AG20443 (cell line): Measurements from ENCODE around the gene ENTREP3.
"Not testable (repeated sequence)": the region's sequence is repeated elsewhere in the genome, so short reads cannot be mapped to it uniquely, and the experiment has no call there.

ENCODE experiments used
- DNase-seq: peaks from one replicate; pipeline ENCODE4 v3.0.0; 2012; ENCODE audit warnings: low spot score, mixed read lengths

Gene ENTREP3, protein sequence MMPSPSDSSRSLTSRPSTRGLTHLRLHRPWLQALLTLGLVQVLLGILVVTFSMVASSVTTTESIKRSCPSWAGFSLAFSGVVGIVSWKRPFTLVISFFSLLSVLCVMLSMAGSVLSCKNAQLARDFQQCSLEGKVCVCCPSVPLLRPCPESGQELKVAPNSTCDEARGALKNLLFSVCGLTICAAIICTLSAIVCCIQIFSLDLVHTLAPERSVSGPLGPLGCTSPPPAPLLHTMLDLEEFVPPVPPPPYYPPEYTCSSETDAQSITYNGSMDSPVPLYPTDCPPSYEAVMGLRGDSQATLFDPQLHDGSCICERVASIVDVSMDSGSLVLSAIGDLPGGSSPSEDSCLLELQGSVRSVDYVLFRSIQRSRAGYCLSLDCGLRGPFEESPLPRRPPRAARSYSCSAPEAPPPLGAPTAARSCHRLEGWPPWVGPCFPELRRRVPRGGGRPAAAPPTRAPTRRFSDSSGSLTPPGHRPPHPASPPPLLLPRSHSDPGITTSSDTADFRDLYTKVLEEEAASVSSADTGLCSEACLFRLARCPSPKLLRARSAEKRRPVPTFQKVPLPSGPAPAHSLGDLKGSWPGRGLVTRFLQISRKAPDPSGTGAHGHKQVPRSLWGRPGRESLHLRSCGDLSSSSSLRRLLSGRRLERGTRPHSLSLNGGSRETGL

DNA sequence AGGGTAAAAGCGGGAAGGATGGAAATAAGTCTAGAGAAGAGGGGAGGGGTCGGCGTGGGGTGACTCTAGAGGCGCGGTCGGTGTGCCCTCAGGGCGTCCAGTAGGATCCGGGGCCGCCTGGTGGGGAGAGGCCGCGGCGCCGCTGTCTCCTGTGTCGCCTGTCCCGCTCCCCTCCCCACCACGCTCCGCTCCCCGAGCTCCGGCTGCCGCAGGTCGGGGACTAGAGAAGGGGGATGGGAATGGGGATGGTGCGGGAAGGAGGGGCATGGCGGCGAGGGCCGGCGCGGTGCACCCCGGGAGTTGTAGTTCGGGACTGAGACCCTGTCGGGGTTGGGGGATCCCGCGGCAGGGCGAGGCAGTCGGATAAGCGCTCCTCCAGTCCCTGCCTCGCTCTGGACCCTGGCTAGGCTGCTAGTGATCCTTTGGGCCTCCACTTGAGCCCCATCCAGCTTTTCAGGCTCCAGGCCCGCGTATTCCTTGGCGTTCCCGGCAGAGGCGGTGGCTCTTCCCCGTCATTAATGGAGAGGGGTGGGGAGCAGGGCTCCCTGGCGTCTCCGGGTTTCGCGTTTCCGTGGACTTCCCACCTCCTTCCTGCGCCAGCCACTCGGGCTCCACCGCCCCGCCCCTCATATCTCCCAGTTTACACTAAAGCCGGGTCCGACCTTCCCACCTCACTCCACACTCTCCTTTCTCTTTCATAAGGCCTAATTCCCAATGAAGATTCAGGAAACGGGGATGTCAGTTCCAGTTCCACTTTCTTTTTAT lies at the start of gene ENTREP3:
TSS of gene ENTREP3 (minus strand) at position 241 of the 765 bp plus-strand sequence. CDS start 606 bp downstream, outside the sequence.
- peak; percentile 92 for DNase-seq

DNA sequence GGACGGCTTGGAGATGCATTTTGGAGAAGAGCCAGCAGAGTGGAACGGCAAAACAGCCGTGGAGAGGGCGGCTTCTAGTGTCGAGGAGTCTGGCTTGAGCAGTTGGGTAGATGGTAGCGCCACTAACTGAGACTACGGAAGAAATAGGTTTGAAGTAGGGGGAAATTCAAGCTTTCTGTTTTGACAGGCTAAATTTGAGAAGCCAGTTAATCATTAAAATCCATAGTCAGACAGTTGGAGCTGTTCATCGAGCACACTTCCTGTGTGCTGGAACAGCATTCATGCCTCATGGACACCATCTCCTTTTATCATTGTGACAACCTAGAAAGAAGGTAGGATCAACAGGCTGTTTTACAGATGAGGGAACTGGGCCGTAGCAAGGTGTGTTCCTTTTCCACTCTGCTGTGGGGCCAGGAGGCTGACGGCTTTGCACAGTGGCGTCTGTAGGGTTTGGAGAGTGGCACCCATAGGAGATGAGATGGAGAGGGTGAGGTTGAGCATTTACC lies 49.3 kb upstream of the ENTREP3 start:
- no peak for DNase-seq

DNA sequence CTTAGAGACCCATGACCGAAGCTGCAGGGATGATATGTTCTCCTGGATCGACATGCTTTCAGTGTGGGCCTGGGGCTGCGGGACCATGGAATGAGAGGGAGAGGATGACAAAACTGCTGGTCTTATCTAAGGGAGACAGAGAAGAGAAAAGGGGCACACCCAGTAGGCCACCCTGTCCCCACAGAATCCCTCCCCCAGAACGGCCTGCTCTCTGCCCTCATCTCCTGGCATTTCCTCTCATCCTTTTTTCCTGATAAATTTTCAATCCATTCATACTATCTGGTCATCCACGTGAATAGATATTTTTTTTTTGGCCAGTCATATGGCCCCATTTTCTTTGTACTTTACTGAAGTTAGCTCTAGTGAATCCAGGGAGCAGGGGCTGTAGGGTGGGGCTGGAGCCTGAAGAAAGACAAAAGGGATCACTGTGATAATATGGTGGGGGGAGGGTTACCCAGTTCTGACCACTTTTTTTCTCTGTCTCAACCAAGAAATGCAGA lies 46.1 kb upstream of the ENTREP3 start, which contains the start of gene PKLR:
TSS of gene PKLR (minus strand) at position 97 of the 500 bp plus-strand sequence. CDS start at position 54, 43 bp downstream.
- DNase-seq, result no peak

DNA sequence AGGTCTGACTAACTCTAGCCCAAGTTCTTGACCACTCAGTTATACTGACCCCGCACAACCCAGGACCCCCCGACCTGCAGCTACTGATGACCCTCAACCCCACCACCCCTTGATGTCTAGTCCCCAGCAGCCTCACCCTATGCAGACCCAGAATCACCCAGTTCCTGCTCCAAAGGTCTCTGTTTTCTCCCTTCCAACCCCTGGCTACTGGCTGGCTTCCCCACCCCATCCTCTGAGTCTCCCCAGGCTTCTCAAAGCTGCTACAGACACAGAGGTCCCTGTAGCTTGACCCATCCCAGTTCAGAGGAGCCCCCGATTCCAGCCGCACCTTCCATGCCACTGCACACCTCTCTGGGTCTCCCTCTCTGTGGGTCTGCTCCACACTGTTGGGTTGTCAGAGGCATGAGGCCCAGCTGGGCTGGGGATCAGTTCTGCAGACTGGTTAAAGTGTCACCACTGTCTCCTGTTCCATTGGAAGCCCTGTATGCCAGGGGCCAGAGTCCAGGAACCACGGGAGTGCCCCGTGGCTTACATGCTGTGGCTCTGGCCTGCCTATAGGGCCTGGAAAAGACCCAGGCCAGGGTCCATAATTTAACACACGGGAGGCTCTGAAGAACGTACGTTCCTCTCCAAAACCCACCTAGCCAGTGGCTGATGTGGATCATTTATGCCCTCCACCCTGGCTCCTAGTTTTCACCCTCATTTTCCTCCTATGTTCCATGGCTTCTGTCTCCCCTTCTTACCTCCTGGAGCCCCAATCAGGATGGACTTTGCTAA lies 45.5 kb upstream of the ENTREP3 start:
- no peak for DNase-seq

DNA sequence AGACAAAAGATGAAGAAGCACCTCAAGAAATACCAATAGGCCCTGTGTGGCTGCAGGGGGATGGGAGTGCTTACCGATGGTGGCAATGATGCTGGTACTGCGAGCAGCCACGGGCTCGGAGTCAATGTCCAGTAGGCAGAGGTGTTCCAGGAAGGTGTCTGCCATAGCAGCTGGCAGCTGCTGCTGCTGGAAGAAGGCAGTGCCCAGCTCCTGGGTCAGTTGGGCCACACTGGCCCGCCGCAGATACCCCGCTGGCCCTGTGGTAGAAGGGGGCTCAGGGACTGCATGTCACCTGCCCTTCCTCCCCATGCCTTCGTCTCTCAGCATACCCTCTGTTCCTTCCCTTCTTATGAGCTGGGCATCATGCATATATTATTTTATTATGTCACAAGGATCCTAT lies 44.7 kb upstream of the ENTREP3 start:
- no peak for DNase-seq

DNA sequence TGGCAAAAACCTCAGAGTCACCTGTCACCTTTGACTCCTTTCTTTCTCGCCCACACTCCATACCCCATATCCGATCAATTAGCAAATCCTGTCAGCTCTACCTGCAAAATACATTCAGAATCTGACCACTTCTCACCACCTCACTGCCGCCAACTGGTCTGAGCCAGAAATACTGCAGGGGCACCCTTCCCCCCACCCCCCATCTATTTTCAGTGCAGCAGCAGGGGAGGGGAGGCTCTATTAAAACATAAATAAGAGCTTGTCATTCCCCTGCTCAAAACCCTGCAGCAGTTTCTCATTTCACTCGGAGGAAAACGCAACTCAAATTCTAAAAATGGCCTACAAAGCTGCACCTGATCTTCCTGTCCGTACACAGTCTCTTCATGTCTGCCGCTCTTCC lies 42.1 kb upstream of the ENTREP3 start:
- no peak for DNase-seq

DNA sequence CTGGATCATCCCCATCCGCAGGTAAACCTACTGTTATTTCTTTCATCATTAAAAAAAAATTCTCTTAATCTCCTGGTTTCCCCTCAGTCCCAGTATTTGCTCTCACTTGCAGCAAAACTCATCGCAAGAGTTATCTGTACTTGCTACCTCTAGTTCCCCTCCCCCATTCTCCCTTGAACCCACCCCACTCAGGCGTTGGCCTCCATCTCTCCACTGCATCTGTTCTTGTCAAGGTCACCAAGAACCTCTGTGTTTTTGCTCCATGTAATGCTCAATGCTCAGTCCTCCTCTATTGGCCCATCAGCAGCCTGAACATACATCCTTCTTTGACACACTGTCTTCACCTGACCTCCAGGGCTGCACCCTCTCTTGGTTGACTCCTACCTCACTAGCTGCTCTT lies 41.4 kb upstream of the ENTREP3 start:
- no peak for DNase-seq

DNA sequence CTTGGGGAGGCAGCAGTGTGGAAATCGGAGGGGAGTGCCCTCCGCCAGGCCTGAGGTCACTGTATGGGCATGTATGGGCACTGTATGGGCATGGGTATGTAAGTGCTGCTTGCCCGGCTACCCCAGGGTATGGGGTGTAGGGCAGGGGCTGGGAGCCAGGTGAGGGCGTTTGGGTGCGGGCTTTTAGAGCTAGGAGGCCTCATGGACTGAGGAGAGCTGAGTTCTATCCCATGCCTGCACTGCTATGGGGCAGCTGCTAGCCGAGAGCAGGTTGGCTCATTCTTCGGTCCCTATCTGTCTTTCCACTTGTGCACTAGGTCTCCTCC lies 40.6 kb upstream of the ENTREP3 start:
- no peak for DNase-seq

DNA sequence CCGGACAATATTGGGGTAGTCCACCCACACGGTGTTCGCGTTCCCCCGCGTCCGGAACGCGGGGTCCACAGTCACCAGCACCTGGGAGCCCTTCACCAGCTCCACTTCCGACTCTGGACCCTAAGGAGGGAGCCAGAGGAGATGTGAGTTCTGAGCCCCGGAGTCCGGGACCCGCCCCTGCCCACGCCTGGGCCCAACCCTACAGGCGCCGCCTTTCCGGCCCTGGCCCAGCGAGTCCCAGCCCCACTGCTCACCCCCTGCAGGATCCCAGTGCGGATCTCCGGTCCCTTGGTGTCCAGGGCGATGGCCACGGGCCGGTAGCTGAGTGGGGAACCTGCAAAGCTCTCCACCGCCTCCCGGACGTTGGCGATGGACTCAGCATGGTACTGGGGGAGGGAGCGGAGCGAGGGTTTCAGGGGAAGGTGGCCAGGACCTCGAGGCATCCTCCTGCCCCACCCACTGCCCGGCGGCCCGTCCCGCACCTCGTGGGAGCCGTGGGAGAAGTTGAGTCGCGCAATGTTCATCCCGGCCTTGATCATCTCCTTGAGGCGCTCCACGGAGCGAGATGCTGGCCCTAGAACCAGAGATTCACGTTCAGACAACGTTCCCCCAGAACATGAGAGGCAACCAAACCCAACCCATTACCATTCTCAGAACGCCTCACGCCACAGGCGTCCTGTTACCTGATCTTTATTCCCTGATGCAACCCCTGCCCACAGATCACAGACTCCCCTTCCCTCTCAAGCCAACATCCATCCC lies 40.1 kb upstream of the ENTREP3 start:
- DNase-seq, result peak; percentile 37

DNA sequence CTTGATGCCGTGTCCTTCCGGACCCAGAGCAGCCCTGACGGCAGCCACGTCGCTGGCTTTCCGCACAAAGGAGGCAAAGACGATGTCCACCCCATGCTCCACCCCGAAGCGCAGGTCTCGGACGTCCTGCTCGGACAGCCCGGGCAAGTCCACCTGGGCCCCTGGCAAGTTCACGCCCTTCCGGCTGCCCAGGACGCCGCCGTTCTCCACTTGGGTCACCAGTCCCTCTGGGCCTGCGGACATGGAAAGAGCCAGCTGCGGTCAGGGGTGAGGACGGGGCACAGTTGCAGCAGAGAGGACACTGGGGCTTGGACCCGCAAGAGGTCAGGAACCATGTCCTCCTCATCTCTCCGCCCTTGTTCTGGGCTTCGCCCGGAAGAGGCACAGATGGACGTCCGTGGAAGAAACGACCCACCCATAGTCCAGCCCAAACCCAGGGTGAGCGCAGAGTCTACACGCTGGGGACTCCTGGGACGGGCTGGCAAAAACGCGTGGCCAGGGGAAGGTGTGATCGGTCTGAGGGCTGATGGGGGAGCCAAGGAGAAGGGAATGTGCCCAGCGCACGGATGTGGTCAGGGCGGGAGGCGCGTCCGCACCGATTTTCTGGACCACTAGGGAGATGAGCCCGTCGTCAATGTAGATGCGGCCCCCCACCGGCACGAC lies 39.4 kb upstream of the ENTREP3 start:
- peak; percentile 25 for DNase-seq

DNA sequence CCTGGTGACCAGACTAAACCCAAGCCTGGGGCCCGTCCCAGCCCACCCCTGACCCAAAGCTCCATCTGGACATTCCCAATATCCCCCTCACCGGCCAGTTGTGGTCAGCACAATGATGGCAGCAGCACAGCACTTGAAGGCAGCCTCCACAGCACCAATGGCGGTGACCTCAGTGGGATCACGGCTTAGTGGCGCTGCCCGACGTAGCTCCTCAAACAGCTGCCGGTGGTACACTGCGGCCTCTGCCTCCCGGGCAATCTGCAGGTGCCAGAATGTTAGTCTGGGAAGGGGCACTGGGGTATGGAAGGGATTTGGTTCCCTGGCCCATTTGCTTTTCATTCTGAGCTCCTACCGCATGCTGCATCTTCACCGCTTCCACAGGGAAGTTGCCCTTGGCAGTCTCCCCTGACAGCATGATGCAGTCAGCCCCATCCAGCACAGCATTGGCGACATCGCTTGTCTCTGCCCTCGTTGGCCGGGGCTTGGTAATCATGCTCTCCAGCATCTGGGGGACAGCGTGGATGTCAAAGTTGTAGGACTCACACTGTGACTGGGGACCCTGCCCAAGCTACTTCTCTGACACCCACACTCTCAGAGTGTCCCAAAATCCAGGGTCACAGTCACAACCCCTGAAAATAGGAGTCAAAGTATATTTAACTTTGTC lies 37.9 kb upstream of the ENTREP3 start:
- no peak for DNase-seq

DNA sequence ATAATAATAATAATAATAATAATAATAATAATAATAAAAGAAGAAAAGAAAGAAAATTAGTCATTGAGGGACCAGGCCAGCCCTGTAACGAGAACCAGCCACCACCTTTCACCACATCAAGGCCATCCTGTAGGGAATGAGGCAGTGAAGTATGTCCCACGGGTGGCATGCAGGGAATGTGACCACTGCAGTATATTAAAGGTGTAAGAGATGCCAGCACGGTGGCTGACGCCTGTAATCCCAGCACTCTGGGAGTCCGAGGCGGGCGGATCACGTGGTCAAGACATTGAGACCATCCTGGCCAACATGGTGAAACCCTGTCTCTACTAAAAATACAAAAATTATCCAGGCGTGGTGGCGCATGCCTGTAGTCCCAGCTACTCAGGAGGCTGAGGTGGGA lies 35.7 kb upstream of the ENTREP3 start:
- DNase-seq, result not testable (repeated sequence)

DNA sequence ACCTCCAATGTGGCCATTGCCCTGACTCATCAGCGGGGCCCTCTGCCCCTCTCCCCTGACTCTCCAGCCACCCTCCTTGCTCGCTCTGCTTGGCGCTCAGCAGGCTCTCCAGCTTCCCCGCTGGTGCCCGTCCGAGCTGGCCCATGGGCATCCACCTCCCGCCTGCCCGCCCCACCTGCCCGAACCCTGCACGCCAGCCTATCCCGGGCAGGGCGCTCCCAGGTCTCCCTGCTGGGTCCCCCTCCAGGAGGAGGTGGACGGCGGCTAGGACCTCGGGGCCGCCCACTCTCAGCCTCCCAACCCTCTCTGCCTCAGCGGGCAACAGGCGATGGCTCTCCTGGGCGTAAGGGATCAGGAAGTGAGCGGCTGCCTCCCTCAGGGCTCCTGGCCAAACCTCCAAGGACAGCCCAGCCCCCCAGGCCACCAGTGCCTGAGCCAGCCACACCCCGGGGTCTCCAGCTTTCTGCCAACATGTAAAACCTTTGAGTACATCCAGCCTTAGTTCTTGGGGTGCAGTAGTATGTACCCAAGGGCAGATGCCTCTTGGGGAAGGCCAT lies 32.8 kb upstream of the ENTREP3 start:
- DNase-seq, result no peak

DNA sequence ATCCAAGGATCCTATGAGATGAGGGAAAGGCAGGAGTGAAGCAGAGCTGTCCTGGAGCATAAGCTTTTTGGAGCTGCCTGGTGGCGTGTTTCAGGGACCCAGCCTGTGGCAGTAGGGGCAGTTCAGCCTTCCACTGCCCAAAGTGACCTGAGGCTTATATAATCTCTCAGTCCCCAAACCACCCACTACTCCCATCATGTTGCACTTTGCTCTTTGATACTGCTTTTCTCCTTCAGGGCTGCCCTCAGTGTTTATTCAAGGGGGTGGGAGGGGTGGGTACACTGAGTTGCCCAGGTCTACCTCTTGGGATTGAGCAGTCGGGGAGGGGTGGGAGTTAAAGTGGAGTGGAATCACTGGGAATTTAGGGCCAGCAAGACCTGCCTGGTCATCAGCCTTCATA lies 31.3 kb upstream of the ENTREP3 start:
- DNase-seq, result no peak

DNA sequence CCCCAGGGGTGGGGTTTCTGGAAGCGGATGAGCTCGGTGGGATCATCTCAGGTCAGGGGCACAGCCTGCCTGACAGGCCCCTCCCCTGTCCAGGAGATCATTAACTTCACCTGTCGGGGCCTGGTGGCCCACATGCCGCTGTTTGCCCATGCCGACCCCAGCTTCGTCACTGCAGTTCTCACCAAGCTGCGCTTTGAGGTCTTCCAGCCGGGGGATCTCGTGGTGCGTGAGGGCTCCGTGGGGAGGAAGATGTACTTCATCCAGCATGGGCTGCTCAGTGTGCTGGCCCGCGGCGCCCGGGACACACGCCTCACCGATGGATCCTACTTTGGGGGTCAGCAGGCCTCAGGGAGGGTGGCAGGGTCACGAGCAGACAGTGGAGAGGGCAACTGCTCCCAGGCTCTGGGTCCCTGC lies 30.4 kb upstream of the ENTREP3 start:
- DNase-seq, result no peak

DNA sequence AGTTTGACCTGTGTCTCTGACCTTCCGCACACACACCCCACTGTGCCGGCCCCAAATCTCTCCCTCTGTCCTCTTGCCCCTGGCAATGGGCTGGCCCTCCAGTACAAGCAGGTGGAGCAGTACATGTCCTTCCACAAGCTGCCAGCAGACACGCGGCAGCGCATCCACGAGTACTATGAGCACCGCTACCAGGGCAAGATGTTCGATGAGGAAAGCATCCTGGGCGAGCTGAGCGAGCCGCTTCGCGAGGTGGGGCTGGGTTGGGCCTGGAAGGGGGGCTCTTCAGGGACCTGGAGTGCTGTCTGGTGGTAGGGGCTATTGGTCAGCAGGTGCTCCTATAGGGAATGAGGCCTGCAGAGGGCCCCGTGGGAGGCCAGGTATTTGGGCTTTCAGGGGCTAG lies 29.8 kb upstream of the ENTREP3 start:
- no peak for DNase-seq

DNA sequence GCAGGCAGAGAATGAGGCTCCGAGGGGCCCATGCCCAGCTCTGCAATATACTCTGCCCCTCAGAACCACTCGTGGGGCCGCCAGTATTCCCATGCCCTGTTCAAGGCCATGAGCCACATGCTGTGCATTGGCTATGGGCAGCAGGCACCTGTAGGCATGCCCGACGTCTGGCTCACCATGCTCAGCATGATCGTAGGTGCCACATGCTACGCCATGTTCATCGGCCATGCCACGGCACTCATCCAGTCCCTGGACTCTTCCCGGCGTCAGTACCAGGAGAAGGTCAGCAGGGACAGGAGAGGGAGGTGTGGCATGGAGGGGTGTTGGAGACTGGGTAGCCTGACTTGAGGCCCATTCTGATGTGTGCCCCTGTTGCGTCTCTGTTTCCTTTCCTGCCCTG lies 29.2 kb upstream of the ENTREP3 start:
- no peak for DNase-seq

DNA sequence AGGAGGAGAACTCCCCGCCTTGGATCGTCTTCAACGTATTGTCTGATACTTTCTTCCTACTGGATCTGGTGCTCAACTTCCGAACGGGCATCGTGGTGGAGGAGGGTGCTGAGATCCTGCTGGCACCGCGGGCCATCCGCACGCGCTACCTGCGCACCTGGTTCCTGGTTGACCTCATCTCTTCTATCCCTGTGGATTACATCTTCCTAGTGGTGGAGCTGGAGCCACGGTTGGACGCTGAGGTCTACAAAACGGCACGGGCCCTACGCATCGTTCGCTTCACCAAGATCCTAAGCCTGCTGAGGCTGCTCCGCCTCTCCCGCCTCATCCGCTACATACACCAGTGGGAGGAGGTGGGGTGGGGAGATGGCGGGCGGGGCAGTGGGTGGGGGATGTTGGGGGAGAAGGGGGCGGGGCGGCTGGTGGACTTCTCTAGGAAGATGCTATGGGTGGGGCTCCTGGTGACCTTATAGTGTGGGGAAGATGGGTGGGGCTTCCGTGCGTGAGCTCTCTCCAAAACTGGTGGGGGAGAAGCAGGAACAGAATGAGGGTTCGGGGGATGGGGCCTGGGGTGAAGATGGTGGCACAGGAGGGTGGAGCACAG lies 27.3 kb upstream of the ENTREP3 start:
- no peak for DNase-seq

DNA sequence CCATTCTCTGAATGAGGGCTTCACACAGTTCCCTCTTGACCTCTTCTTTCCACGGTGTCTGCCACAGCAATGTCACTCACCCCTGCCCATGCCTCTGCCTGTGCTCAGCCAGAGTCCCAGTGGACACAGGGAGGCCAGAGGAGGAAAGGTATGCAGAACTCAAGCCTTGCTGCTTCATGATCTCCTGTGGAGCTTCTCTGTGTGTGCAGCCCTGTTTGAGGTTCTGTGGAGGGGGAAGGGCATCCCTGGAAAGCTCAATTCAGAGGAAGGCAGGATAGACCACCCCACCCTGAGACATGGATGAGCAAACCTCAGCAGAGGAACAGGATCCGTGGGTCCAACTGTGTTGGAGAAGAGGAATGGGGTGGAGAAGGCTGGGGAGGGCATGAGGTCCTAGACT lies 24.0 kb upstream of the ENTREP3 start:
- DNase-seq, result no peak
